Ovary (tissue), 3 donors: ENCODE results near the gene SCUBE3.

Experiments used
- CTCF ChIP-seq, 3 donors: fragments of 450-650 bp in 2 of 3; fragments of 200-600 bp in 1 of 3; IDR thresholded peaks; one replicate each; pipeline versions ENCODE4 v1.5.1 to v1.8.0; 2016 to 2022; ENCODE audit warnings: antibody characterized with exemption in 3 of 3, mild to moderate bottlenecking in 1 of 3
- EP300 ChIP-seq: sonication (generic); formaldehyde crosslinking; IDR thresholded peaks from one replicate; pipeline ENCODE4 v1.6.1; 2017; ENCODE audit warnings: antibody characterized with exemption
- POLR2A ChIP-seq: fragments of 450-650 bp; IDR thresholded peaks from one replicate; pipeline ENCODE4 v1.6.1; 2017; ENCODE audit warnings: antibody characterized with exemption, mild to moderate bottlenecking, moderate library complexity
- donor health status: DM: no; HTN: no; CAD: no.

DNA sequence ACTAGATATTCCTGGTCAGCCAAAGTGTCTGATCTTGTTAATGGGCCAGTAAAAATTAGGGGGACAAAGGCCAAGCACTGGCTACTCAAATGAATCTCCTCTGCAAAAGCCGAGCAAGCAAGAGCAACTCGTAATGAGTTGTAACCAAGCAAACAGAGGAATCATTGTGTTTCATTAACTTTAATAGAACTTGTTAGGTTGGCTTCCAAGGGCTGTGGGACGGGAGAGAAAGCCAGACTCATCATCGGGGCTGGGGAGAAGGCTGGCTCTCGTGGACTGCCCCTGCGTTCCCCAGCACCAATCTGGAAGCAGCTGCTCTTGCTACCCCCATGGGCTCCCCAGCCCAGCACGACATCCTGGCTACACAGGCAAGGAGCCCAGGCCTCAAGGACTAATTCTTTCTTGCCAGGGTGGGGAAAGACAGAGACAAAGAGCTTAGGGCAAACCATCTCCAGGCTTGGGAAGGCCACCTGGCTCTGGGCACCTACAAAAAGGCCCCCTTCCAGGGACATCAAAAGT lies 10.5 kb upstream of the SCUBE3 start:
- TF ChIP-seq CTCF (IDR thresholded peaks at IDR 0.05), result no peak
- TF ChIP-seq EP300, result no peak
- TF ChIP-seq POLR2A, result no peak
